Measurements from ENCODE around the gene EIF2S1.
A peak's percentile ranks its signal among the peaks of the same experiment; 100 is the strongest.
"Not testable (repeated sequence)": the region's sequence is repeated elsewhere in the genome, so short reads cannot be mapped to it uniquely, and the experiment has no call there.

EIF2S1 gene

GRCh38 chr14:67359775-67360469 lies at the start of gene EIF2S1, which contains the start of gene ATP6V1D:
Gene EIF2S1 (plus strand): TSS chr14:67360328. CDS start chr14:67364768, 4,440 bp downstream.
Gene ATP6V1D (minus strand): TSS chr14:67359804. CDS start chr14:67359698, 106 bp downstream.
- intact Hi-C loops (cut with DNase I) = loop anchor here (5.0 to 10.0 kb wide), 3 partner anchors 118 to 335 kb away; partner anchors contain the start of genes PALS1 and RDH11
- peak; percentile 98 to 100 (median 99) for DNase-seq

GRCh38 chr14:67311868-67312267 lies 48.3 kb upstream of the EIF2S1 start:
- intact Hi-C loops (cut with DNase I) = no loop called here
- DNase-seq = no peak

- intact Hi-C loops (cut with DNase I) = no loop called here
- DNase-seq = no peak
These were observed 47.0 kb upstream of the EIF2S1 start for GRCh38 chr14:67313153-67313552.

GRCh38 chr14:67317822-67318221 lies 42.3 kb upstream of the EIF2S1 start:
- intact Hi-C loops (cut with DNase I) = no loop called here
- DNase-seq = no peak

- intact Hi-C loops (cut with DNase I) = no loop called here
- no peak for DNase-seq
These were observed 41.0 kb upstream of the EIF2S1 start for GRCh38 chr14:67319142-67319541.

GRCh38 chr14:67329666-67330065 lies 30.5 kb upstream of the EIF2S1 start:
- DNase-seq; intact Hi-C loops (cut with DNase I): not testable (repeated sequence)

GRCh38 chr14:67331368-67332125 lies 28.6 kb upstream of the EIF2S1 start:
- intact Hi-C loops (cut with DNase I) = no loop called here
- no peak for DNase-seq

GRCh38 chr14:67332468-67332867 lies 27.7 kb upstream of the EIF2S1 start:
- intact Hi-C loops (cut with DNase I) = no loop called here
- no peak for DNase-seq

- no peak for DNase-seq
- intact Hi-C loops (cut with DNase I) = no loop called here
These were observed 24.3 kb upstream of the EIF2S1 start for GRCh38 chr14:67335781-67336180.

- DNase-seq = peak in 1 of 10 donors; percentile 67
- intact Hi-C loops (cut with DNase I) = not testable (repeated sequence)
These were observed 18.9 kb upstream of the EIF2S1 start for GRCh38 chr14:67341231-67341630.

- intact Hi-C loops (cut with DNase I) = no loop called here
- no peak for DNase-seq
These were observed 16.4 kb upstream of the EIF2S1 start for GRCh38 chr14:67343601-67344230.

GRCh38 chr14:67345583-67345982 lies 14.5 kb upstream of the EIF2S1 start:
- intact Hi-C loops (cut with DNase I) = no loop called here
- no peak for DNase-seq

GRCh38 chr14:67352055-67352454 lies 8.1 kb upstream of the EIF2S1 start:
- intact Hi-C loops (cut with DNase I) = loop anchor here (10.0 kb wide), 1 partner anchor 187 kb away; no protein-coding TSS in a partner anchor
- DNase-seq = no peak

- DNase-seq = no peak
- intact Hi-C loops (cut with DNase I) = loop anchor here (5.0 to 10.0 kb wide), 2 partner anchors 115 to 193 kb away; partner anchors contain the start of gene PALS1
These were observed 2.8 kb upstream of the EIF2S1 start for GRCh38 chr14:67357186-67357968.

- intact Hi-C loops (cut with DNase I) = loop anchor here (5.0 to 10.0 kb wide), 2 partner anchors 116 to 193 kb away; partner anchors contain the start of gene PALS1
- DNase-seq = no peak
These were observed 2.2 kb upstream of the EIF2S1 start for GRCh38 chr14:67357969-67358354.

- intact Hi-C loops (cut with DNase I) = loop anchor here (5.0 to 10.0 kb wide), 2 partner anchors 117 to 194 kb away; partner anchors contain the start of gene PALS1
- DNase-seq = peak in 3 of 10 donors; percentile 3 to 80 (median 70)
These were observed 979 bp upstream of the EIF2S1 start for GRCh38 chr14:67358924-67359774.

GRCh38 chr14:67360470-67361206 lies 510 bp downstream of the EIF2S1 start:
- peak in 1 of 10 donors; percentile 43 for DNase-seq
- intact Hi-C loops (cut with DNase I) = loop anchor here (10.0 kb wide), 1 partner anchor 334 kb away; the partner anchor contains the start of gene RDH11

GRCh38 chr14:67365476-67365875 lies 5.3 kb downstream of the EIF2S1 start:
- intact Hi-C loops (cut with DNase I) = loop anchor here (10.0 kb wide), 1 partner anchor 329 kb away; the partner anchor contains the start of gene RDH11
- DNase-seq = no peak

All from posterior cingulate gyrus (tissue), 11 donors.